ENCODE measurements around the gene TTLL11.

The TTLL11 gene

DNA sequence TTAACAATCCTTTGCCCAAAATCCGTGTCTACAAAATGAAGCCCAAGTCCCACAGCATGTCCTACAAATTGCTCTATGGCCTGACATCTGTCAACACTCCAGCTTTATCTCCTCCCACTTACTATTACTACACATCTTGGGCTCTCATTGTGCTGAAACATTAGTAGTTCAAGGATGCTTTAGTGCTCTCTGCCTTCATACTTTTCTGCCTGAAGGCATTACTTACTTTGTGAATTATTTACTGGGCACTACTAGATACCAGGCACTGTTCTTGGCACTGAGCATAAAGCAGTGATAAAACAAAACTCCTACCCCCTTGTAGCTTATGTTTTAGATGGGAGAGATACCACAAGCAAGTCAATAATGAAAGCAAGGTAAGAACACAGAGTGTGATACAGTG, 113.4 kb downstream of the TTLL11 start:
- ChIA-PET POLR2A (ENCODE audit: low non-redundant PET) (no interaction called here), CTCF (no interaction called here)
- no peak overlapping the region for H3K27ac ChIP-seq
- no peak for DNase-seq (ENCODE audit: low spot score)
- TF ChIP-seq CTCF (conservative IDR thresholded peaks at IDR 0.05; ENCODE audit: low read depth) = no peak

- no peak for TF ChIP-seq CTCF (conservative IDR thresholded peaks at IDR 0.05; ENCODE audit: low read depth)
- H3K27ac ChIP-seq = no peak overlapping the region
- CTCF ChIA-PET = interaction anchor here (1.0 to 1.1 kb wide), 2 partner anchors 9 to 16 kb away, joined by 3 read pairs; no protein-coding TSS in a partner anchor
- POLR2A ChIA-PET (ENCODE audit: low non-redundant PET) = no interaction called here
- DNase-seq (ENCODE audit: low spot score) = peak; percentile 37
Measured at GRCh38 chr9:121976751-121977150, 116.4 kb downstream of the TTLL11 start.

DNA sequence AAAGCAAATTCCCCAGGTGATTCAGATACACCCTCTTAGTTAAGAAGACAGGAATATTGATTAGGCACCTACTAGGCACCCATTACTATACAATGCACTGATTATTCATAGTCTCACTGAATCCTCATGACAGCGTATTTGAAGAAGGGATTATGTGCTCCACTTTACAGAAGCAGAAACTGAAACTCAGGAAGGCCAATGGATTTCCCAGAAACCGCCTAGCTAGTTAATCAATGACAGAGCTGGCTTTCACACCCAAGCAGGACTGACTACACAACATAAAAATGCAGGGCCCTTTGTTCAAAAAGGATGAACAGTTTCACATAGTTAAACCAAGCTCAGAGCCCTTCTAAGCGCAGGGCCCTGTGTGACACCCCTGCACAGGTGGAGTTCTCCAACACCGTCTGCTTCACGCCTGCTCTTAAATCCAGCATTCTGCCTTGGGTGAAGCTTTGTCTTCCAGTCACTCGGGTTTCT, 117.3 kb downstream of the TTLL11 start:
- CTCF ChIA-PET = interaction anchor here (1.1 kb wide), 1 partner anchor 17 kb away, joined by 3 read pairs; no protein-coding TSS in a partner anchor
- no peak overlapping the region for H3K27ac ChIP-seq
- POLR2A ChIA-PET (ENCODE audit: low non-redundant PET) = no interaction called here
- no peak for TF ChIP-seq CTCF (conservative IDR thresholded peaks at IDR 0.05; ENCODE audit: low read depth)
- no peak for DNase-seq (ENCODE audit: low spot score)

GRCh38 chr9:121974421-121974820, 118.7 kb downstream of the TTLL11 start:
- CTCF ChIA-PET = interaction anchor here (0.6 kb wide), 3 partner anchors 15 to 406 kb away, joined by 3 read pairs; no protein-coding TSS in a partner anchor
- peak; percentile 45 for DNase-seq (ENCODE audit: low spot score)
- POLR2A ChIA-PET (ENCODE audit: low non-redundant PET) = no interaction called here

GRCh38 chr9:121972501-121972981, 120.6 kb downstream of the TTLL11 start:
- POLR2A ChIA-PET (ENCODE audit: low non-redundant PET) = no interaction called here
- H3K27ac ChIP-seq = peak overlapping the region; percentile 84
- no peak for TF ChIP-seq CTCF (conservative IDR thresholded peaks at IDR 0.05; ENCODE audit: low read depth)
- DNase-seq (ENCODE audit: low spot score) = peak; percentile 95
- CTCF ChIA-PET = interaction anchor here (0.6 to 0.7 kb wide), 4 partner anchors 94 to 449 kb away, joined by 3 to 5 read pairs (median 3); no protein-coding TSS in a partner anchor

More at GRCh38 chr9:121974421-121974820, 118.7 kb downstream of the TTLL11 start:
- TF ChIP-seq CTCF (conservative IDR thresholded peaks at IDR 0.05; ENCODE audit: low read depth) = no peak
- H3K27ac ChIP-seq = no peak overlapping the region

DNA sequence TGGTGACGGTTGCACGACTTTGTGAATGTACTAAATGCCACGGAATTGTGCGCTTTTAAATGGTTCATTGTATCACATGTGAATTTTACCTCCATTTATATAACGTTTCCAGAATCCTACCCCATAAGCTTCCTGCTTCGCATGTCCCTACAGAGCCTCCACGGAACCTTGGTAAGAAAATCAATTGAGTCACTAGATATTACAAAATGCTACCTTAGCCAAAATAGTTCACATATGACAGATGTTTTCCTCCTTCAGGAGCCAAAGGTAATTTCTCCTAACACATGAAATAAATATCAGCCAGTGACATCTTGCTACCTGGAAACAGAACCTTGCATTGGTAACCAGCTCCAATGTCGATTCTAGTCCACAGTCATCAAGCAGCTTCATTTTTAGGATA, 125.1 kb downstream of the TTLL11 start:
- DNase-seq (ENCODE audit: low spot score) = no peak
- POLR2A ChIA-PET (ENCODE audit: low non-redundant PET) = no interaction called here
- CTCF ChIA-PET = no interaction called here
- H3K27ac ChIP-seq = no peak overlapping the region; the same call in 1 of the 2 replicates
- no peak for TF ChIP-seq CTCF (conservative IDR thresholded peaks at IDR 0.05; ENCODE audit: low read depth)

Measured in RWPE1 (cell line).